H1 (cell line): ENCODE results near the gene PPP1R7. TPM values are rescaled to one million over a fixed set of nuclear protein-coding genes. Genes with fewer than 3 reads are reported as not detected.

Experiments
- CTCF ChIA-PET: fragments of 300-600 bp; sonication (Branson Sonifier 250); formaldehyde crosslinking; loops from one replicate; lab custom pipeline; 2021; ENCODE audit not compliant: partially characterized antibody; lab: Charles Lee
- POLR2A ChIA-PET: fragments of 300-600 bp; sonication (Branson Sonifier 250); formaldehyde crosslinking; loops from one replicate; lab custom pipeline; 2021; ENCODE audit warnings: inconsistent platforms; ENCODE audit not compliant: partially characterized antibody; lab: Charles Lee
- DNase-seq, 2 experiments: peaks; one replicate each; pipeline versions ENCODE4 v3.0.0 to v3.0.0-alpha.2; 2010 to 2022; ENCODE audit warnings: low spot score in 2 of 2, low read depth in 1 of 2, mixed read lengths in 1 of 2
- FAIRE-seq: peaks from 2 replicates; lab custom pipeline; 2011; peaks lifted over from hg19 to GRCh38; lab: Jason Lieb, UNC
- H2AFZ ChIP-seq: 2 replicates; pipeline ENCODE4 v1.8.1; 2012; ENCODE audit warnings: low read length, inconsistent platforms
- H2AK5ac ChIP-seq: 2 replicates; pipeline ENCODE4 v1.6.1; 2013; ENCODE audit warnings: low read depth, low read length
- H2BK120ac ChIP-seq: replicated peaks from 2 replicates; pipeline ENCODE3; 2013; ENCODE audit warnings: low read depth, low read length, inconsistent platforms
- H2BK12ac ChIP-seq: 2 replicates; pipeline ENCODE4 v1.6.1; 2013; ENCODE audit warnings: low read depth, low read length
- H2BK15ac ChIP-seq: 2 replicates; pipeline ENCODE4 v1.6.1; 2013; ENCODE audit warnings: low read length
- H2BK20ac ChIP-seq: 2 replicates; pipeline ENCODE4 v1.6.1; 2013; ENCODE audit warnings: low read length
- H2BK5ac ChIP-seq: 2 replicates; pipeline ENCODE4 v1.6.1; 2013; ENCODE audit warnings: low read depth, low read length
- H3K14ac ChIP-seq: 2 replicates; pipeline ENCODE4 v1.6.1; 2013; ENCODE audit warnings: inconsistent platforms; ENCODE audit not compliant: insufficient read length
- H3K18ac ChIP-seq: 2 replicates; pipeline ENCODE4 v1.6.1; 2013; ENCODE audit warnings: low read length; ENCODE audit errors: extremely low read depth
- H3K23ac ChIP-seq: 2 replicates; pipeline ENCODE4 v1.6.1; 2013; ENCODE audit warnings: inconsistent platforms; ENCODE audit not compliant: insufficient read length
- H3K23me2 ChIP-seq: 2 replicates; pipeline ENCODE4 v1.6.1; 2013; ENCODE audit warnings: low read depth, low read length
- H3K27ac ChIP-seq: 2 replicates; pipeline ENCODE4 v1.6.1; 2011; ENCODE audit warnings: low read depth, low read length, inconsistent platforms
- H3K27me3 ChIP-seq, 4 experiments: replicated peaks in 1 of 4; 1 replicate in 1 of 4; 2 replicates in 3 of 4; pipeline versions ENCODE4 v1.6.1 to v1.8.1; 2011 to 2013; ENCODE audit warnings: low read length in 3 of 4, mild to moderate bottlenecking in 3 of 4, inconsistent platforms in 2 of 4, mixed read lengths in 2 of 4, moderate library complexity in 1 of 4; ENCODE audit not compliant: control insufficient read depth in 3 of 4, insufficient read depth in 3 of 4; ENCODE audit errors: extremely low read depth in 1 of 4
- H3K36me3 ChIP-seq, 4 experiments: 2 replicates each; pipeline versions ENCODE4 v1.6.1 to v1.8.1; 2011 to 2013; ENCODE audit warnings: mild to moderate bottlenecking in 4 of 4, low read length in 3 of 4, moderate library complexity in 2 of 4, control low read depth in 1 of 4, inconsistent platforms in 1 of 4; ENCODE audit not compliant: insufficient read depth in 4 of 4, control insufficient read depth in 2 of 4
- H3K4ac ChIP-seq: replicated peaks from 2 replicates; pipeline ENCODE3; 2013; ENCODE audit warnings: low read length, low read depth, mixed read lengths, inconsistent platforms; ENCODE audit not compliant: insufficient read length
- H3K4me1 ChIP-seq, 4 experiments: replicated peaks in 1 of 4; 1 replicate in 1 of 4; 2 replicates in 3 of 4; pipeline versions ENCODE4 v1.6.1 to v1.8.1; 2011 to 2013; ENCODE audit warnings: low read length in 3 of 4, inconsistent platforms in 2 of 4, mixed read lengths in 1 of 4; ENCODE audit not compliant: insufficient read depth in 4 of 4, control insufficient read depth in 3 of 4
- H3K4me2 ChIP-seq, 2 experiments: 2 replicates each; pipeline versions ENCODE4 v1.6.1 to v1.8.1; 2011 to 2013; ENCODE audit warnings: low read depth in 2 of 2, low read length in 2 of 2, control low read depth in 1 of 2, inconsistent platforms in 1 of 2, mild to moderate bottlenecking in 1 of 2; ENCODE audit not compliant: insufficient read depth in 1 of 2
- H3K4me3 ChIP-seq, 4 experiments: fragments of 200-600, 300-600 bp in 1 of 4; sonication (generic), shearing (Covaris generic), sonication (Bioruptor Twin) in 1 of 4; 2 replicates each; pipeline versions ENCODE4 v1.5.1 to v1.8.1; 2011 to 2016; ENCODE audit warnings: low read length in 4 of 4, low read depth in 3 of 4, control low read depth in 2 of 4, inconsistent platforms in 2 of 4, mild to moderate bottlenecking in 2 of 4, mixed read lengths in 1 of 4, moderate library complexity in 1 of 4; ENCODE audit not compliant: insufficient read depth in 2 of 4; ENCODE audit errors: extremely low read depth in 1 of 4
- H3K56ac ChIP-seq: replicated peaks from 2 replicates; pipeline ENCODE3; 2013; ENCODE audit warnings: low read depth, mild to moderate bottlenecking, mixed read lengths, low read length, inconsistent platforms; ENCODE audit not compliant: insufficient read length
- H3K79me1 ChIP-seq: 2 replicates; pipeline ENCODE4 v1.6.1; 2013; ENCODE audit warnings: low read depth, low read length, control low read depth
- H3K79me2 ChIP-seq, 2 experiments: 2 replicates each; pipeline versions ENCODE4 v1.6.1 to v1.8.1; 2012 to 2013; ENCODE audit warnings: low read length in 2 of 2, mild to moderate bottlenecking in 2 of 2, inconsistent platforms in 1 of 2; ENCODE audit not compliant: insufficient read depth in 2 of 2, control insufficient read depth in 1 of 2
- H3K9ac ChIP-seq, 4 experiments: replicated peaks in 1 of 4; 1 replicate in 1 of 4; 2 replicates in 3 of 4; pipeline versions ENCODE4 v1.6.1 to v1.8.1; 2011 to 2013; ENCODE audit warnings: low read depth in 3 of 4, low read length in 3 of 4, control low read depth in 2 of 4, mild to moderate bottlenecking in 2 of 4, moderate library complexity in 2 of 4, inconsistent platforms in 1 of 4; ENCODE audit errors: extremely low read depth in 1 of 4
- H3K9me3 ChIP-seq, 2 experiments: 2 replicates each; pipeline versions ENCODE4 v1.6.1 to v1.8.1; 2012 to 2013; ENCODE audit warnings: mild to moderate bottlenecking in 2 of 2, moderate library complexity in 2 of 2, control low read depth in 1 of 2, inconsistent platforms in 1 of 2, low read depth in 1 of 2, low read length in 1 of 2, mixed read lengths in 1 of 2; ENCODE audit not compliant: insufficient read depth in 2 of 2
- H4K20me1 ChIP-seq, 2 experiments: replicated peaks in 1 of 2; 2 replicates each; pipeline versions ENCODE3 to v1.8.1; 2011 to 2013; ENCODE audit warnings: inconsistent platforms in 2 of 2, low read length in 2 of 2, mild to moderate bottlenecking in 1 of 2; ENCODE audit not compliant: insufficient read depth in 2 of 2, control insufficient read depth in 1 of 2
- H4K5ac ChIP-seq: 2 replicates; pipeline ENCODE4 v1.6.1; 2013; ENCODE audit warnings: low read length, low read depth, mixed read lengths, inconsistent platforms; ENCODE audit not compliant: insufficient read length
- H4K8ac ChIP-seq: 2 replicates; pipeline ENCODE4 v1.8.0; 2013; ENCODE audit warnings: mild to moderate bottlenecking, moderate library complexity, low read length, inconsistent platforms; ENCODE audit not compliant: insufficient read depth; ENCODE audit errors: extremely low read depth
- H4K91ac ChIP-seq: replicated peaks from 2 replicates; pipeline ENCODE3; 2013; ENCODE audit warnings: low read length, mixed read lengths, inconsistent platforms; ENCODE audit not compliant: insufficient read length
- KDM1A ChIP-seq: fragments of 200-600, 300-600 bp; sonication (generic); IDR thresholded peaks from 2 replicates; pipeline ENCODE4 v1.7.1; 2016; ENCODE audit warnings: mild to moderate bottlenecking, low read length, borderline replicate concordance
- MAX ChIP-seq: IDR thresholded peaks from 2 replicates; pipeline ENCODE4 v1.6.1; 2012; ENCODE audit warnings: inconsistent platforms
- POLR2AphosphoS5 ChIP-seq: IDR thresholded peaks from 2 replicates; pipeline ENCODE4 v1.6.1; 2011; ENCODE audit warnings: low read depth, low read length
- SRF ChIP-seq: IDR thresholded peaks from 2 replicates; pipeline ENCODE4 v1.6.1; 2011; ENCODE audit warnings: mild to moderate bottlenecking, low read depth, low read length, moderate library complexity
- TBP ChIP-seq: IDR thresholded peaks from 2 replicates; pipeline ENCODE4 v1.6.1; 2011; ENCODE audit warnings: low read depth, low read length, improper control_type of control experiment
- WGBS, 2 experiments: shearing (Covaris generic) in 1 of 2; methylation state at CpG; one replicate each; pipeline versions ENCODE4 v1.1.6 to v1.1.7; 2013 to 2015; ENCODE audit warnings: low lambda C conversion rate in 2 of 2, mixed read lengths in 2 of 2, inconsistent platforms in 1 of 2, low coverage in 1 of 2, missing lambda C conversion rate in 1 of 2; ENCODE audit not compliant: insufficient replicate concordance in 2 of 2, insufficient coverage in 1 of 2, insufficient read length in 1 of 2; ENCODE audit errors: extremely low coverage in 1 of 2, missing lambda C conversion rate in 1 of 2; 5-methylcytosine and 5-hydroxymethylcytosine counted together
- polyA plus RNA-seq, 7 experiments: library from polyadenylated mRNA; depleted of rRNA in 3 of 7; stranded (reverse) in 5 of 7; unstranded in 2 of 7; fragments of >200 nt in 5 of 7; fragments of 200-250 nt in 2 of 7; gene quantifications; 1 replicate in 5 of 7; 2 replicates in 1 of 7; 4 replicates in 1 of 7; pipeline versions ENCODE4 v1.2.1 to v1.2.3, GENCODE V29; 2011 to 2013; ENCODE audit warnings: missing spikeins in 2 of 7, mixed read lengths in 2 of 7
- total RNA-seq: library from RNA; stranded (reverse); fragmentation: NEBNext Ultra II Directional; extraction: Animal tissue kit (Norgen Biotek cat#: 25700); gene quantifications from 2 replicates; pipeline ENCODE4 v1.2.1, GENCODE V29; 2021

PPP1R7 gene
- total and polyA plus RNA-seq, 2 of the 8 experiments (the other 6 are each of a cell fraction or from before 2014, with no cell fraction given) = 22.2 to 64.0 TPM

- no peak overlapping the region for H3K14ac ChIP-seq
- H2AK5ac ChIP-seq = no peak overlapping the region
- no peak overlapping the region for H3K4me2 ChIP-seq
- H2AFZ ChIP-seq = no peak overlapping the region
- H2BK120ac ChIP-seq = no peak overlapping the region
- no peak overlapping the region for H3K56ac ChIP-seq
- no peak overlapping the region for H3K23ac ChIP-seq
- no peak overlapping the region for H4K91ac ChIP-seq
- no peak overlapping the region for H3K4ac ChIP-seq
- no peak overlapping the region for H3K4me3 ChIP-seq
- H3K27ac ChIP-seq = no peak overlapping the region
- H2BK20ac ChIP-seq = no peak overlapping the region
- H4K5ac ChIP-seq = no peak overlapping the region
- POLR2A ChIA-PET = interaction anchor here (1.0 kb wide), 1 partner anchor 9 kb away, joined by 5 read pairs; no protein-coding TSS in a partner anchor
- H3K9ac ChIP-seq = no peak overlapping the region
- H3K9me3 ChIP-seq = no peaks in the 10 kb centered on the region
- H4K20me1 ChIP-seq = peaks cover 0 to 1% of the 10 kb centered on the region in 2 experiments
- FAIRE-seq = no peak
- H2BK15ac ChIP-seq = no peak overlapping the region
- 92% methylated on average over 12 of the region's 12 CpGs; no CpG with 5 or more reads in 1 of the 2 experiments for WGBS, 2 experiments
- TF ChIP-seq MAX (no peak), KDM1A (no peak), POLR2AphosphoS5 (no peak), TBP (no peak), SRF (no peak)
- H2BK12ac ChIP-seq = no peak overlapping the region
- no peaks in the 10 kb centered on the region for H3K27me3 ChIP-seq
- H3K79me2 ChIP-seq = no peaks in the 10 kb centered on the region
- no peak overlapping the region for H4K8ac ChIP-seq
- CTCF ChIA-PET = interaction anchor here (0.7 to 1.6 kb wide), 2 partner anchors 20 to 21 kb away, joined by 3 read pairs; no protein-coding TSS in a partner anchor
- no peaks in the 10 kb centered on the region for H3K4me1 ChIP-seq
- H3K18ac ChIP-seq = no peak overlapping the region
- no peak for DNase-seq
- no peak overlapping the region for H2BK5ac ChIP-seq
- H3K36me3 ChIP-seq = no peaks in the 10 kb centered on the region
- no peaks in the 10 kb centered on the region for H3K79me1 ChIP-seq
- no peaks in the 10 kb centered on the region for H3K23me2 ChIP-seq
These were observed 27.5 kb downstream of the PPP1R7 start for GRCh38 chr2:241177526-241178334.
